ENCODE measurements around the gene GPHN.

- TF ChIP-seq MAX (IDR thresholded peaks at IDR 0.05; ENCODE audit: low read depth) (no peak), EP300 (IDR thresholded peaks at IDR 0.05; ENCODE audit: borderline replicate concordance in 1 of 2, low read depth in 1 of 2, low read length in 1 of 2) (no peak), GABPA (IDR thresholded peaks at IDR 0.05; ENCODE audit: low read depth) (no peak), CTCF (IDR thresholded peaks at IDR 0.05) (no peak), MXI1 (IDR thresholded peaks at IDR 0.05; ENCODE audit: low read depth, low read length) (no peak), GATA2 (CRISPR knock-in tag; IDR thresholded peaks at IDR 0.05) (no peak), RAD21 (IDR thresholded peaks at IDR 0.05; ENCODE audit: low read length) (no peak), SMC3 (IDR thresholded peaks at IDR 0.05; ENCODE audit: low read depth, low read length) (no peak), REST (IDR thresholded peaks at IDR 0.05; ENCODE audit: low read depth, low read length) (no peak), RFX5 (IDR thresholded peaks at IDR 0.05; ENCODE audit: low read length) (no peak), USF2 (IDR thresholded peaks at IDR 0.05; ENCODE audit: borderline replicate concordance, low read depth, low read length) (no peak), USF1 (IDR thresholded peaks at IDR 0.05; ENCODE audit: borderline replicate concordance, low read depth) (no peak), TAF1 (IDR thresholded peaks at IDR 0.05; ENCODE audit: borderline replicate concordance, low read depth, low read length) (no peak), CHD2 (IDR thresholded peaks at IDR 0.05; ENCODE audit: low read length, partially characterized antibody) (no peak)
These were observed 92.5 kb downstream of the GPHN start for GRCh38 chr14:66600416-66600815.

All from SK-N-SH (cell line).